HG03558 (cell line): ENCODE measurements around the gene ZNHIT3.

ENCODE experiments used
- ATAC-seq: cut with Tn5 transposase; IDR thresholded peaks from one replicate; pipeline ENCODE4 v1.9.1; 2021; ENCODE audit warnings: moderate number of reproducible peaks; ENCODE audit not compliant: unreplicated experiment; ENCODE audit errors: extremely low read depth

Gene ZNHIT3

GRCh38 chr17:36509272-36509985 lies 22.9 kb downstream of the ZNHIT3 start:
- no peak for ATAC-seq

DNA sequence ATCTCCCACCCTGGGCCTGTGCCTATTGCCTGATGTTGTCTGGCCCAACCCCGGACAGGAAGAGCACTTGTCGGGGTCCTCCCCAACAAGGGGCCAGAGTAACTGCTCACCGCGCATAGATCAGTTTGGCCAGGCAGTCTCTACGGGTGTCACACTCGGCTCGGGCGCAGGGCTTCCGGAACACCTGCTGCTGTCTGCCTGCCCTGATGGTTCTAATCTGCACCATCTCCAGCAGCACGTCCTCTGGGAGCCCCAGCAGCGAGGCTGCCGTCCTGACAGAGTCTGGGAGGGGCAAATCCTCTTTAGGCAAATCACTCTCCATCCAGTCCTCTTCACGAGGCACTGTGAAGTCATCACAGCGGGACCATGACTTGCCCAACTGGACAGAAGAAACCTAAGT lies 24.2 kb downstream of the ZNHIT3 start:
- no peak for ATAC-seq

- no peak for ATAC-seq
Observed at GRCh38 chr17:36511216-36511615, 24.7 kb downstream of the ZNHIT3 start.

DNA sequence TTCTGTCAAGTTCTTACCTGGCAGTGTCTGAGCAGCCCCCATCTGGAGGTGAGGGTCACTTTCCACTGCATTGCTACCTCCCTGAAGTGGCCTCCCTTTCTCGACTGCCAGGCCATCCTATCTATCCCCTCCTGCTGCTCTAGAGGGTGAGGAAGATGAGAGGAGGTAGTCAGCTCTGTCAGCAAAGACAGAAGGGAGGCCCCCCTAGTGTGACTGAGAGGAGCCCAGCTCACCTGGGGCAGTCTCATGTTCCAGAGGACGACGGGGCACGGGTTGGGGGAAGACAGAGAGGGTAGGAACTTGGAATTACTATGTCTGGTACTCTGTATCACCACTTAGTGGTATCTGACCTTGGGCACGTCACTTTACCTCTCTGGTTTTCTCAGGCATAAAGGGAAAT lies 26.2 kb downstream of the ZNHIT3 start:
- no peak for ATAC-seq

GRCh38 chr17:36514856-36515255 lies 28.4 kb downstream of the ZNHIT3 start:
- ATAC-seq, result no peak

GRCh38 chr17:36515837-36516236 lies 29.4 kb downstream of the ZNHIT3 start:
- no peak for ATAC-seq

GRCh38 chr17:36523113-36523512 lies 36.6 kb downstream of the ZNHIT3 start:
- ATAC-seq, result no peak

DNA sequence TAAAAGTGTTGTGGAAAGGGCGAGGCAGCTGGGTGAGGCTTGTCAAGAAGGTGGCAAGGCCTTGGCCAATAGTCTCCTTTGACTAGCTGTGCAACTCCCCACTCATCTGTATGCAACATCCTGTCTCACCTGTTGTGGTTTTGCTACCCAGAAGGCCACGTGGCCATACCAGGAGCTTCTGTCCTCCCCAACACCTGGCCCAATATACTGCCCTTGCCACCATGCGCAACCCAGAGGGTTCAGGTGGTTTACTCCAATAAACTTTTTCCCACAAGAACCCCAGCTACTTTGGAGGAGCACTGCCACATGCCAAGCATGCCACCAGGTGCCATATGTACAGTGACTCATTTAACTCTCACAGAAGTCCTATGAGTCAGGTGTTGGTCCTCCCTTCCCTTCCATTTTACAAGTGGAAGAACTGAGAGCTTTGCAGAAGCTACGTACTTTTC lies 38.0 kb downstream of the ZNHIT3 start:
- ATAC-seq, result no peak

- ATAC-seq, result no peak
Observed at GRCh38 chr17:36525113-36525512, 38.6 kb downstream of the ZNHIT3 start.

GRCh38 chr17:36525888-36526287 lies 39.4 kb downstream of the ZNHIT3 start:
- no peak for ATAC-seq

DNA sequence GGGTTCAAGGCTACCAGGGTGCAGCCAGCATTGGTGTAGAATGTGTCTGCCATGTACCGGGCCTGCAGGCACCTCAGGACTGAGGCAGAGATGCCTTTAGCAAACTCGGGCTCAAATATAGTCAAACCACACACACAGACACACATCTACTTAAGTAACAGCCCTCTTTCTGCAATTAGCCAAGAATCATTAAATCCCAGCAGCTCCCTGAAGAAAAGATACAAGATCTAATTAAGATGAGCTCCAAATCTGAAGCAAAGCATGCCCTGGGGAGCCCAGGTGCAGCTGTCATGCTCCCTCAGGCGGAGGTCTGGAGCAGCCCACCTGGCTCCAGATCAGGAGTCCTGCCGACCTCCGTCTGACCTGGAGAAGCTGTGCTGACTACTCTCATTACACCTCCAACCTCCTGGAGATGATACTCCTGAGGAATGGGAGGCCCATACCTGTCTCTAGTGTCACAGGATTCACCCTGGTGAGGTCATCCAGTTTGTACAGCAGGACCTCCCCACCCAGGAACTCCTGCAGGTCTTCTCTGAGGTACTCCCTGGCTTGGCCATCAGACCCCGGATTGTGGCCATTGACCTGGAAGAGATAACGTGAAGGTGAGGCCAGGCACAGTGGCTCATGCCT lies 41.3 kb downstream of the ZNHIT3 start:
- ATAC-seq, result no peak

- no peak for ATAC-seq
Observed at GRCh38 chr17:36529121-36529520, 42.6 kb downstream of the ZNHIT3 start.

GRCh38 chr17:36532435-36532975 lies 46.0 kb downstream of the ZNHIT3 start:
- no peak for ATAC-seq

- ATAC-seq, result peak; percentile 12
Observed at GRCh38 chr17:36533935-36534839, 47.7 kb downstream of the ZNHIT3 start.

DNA sequence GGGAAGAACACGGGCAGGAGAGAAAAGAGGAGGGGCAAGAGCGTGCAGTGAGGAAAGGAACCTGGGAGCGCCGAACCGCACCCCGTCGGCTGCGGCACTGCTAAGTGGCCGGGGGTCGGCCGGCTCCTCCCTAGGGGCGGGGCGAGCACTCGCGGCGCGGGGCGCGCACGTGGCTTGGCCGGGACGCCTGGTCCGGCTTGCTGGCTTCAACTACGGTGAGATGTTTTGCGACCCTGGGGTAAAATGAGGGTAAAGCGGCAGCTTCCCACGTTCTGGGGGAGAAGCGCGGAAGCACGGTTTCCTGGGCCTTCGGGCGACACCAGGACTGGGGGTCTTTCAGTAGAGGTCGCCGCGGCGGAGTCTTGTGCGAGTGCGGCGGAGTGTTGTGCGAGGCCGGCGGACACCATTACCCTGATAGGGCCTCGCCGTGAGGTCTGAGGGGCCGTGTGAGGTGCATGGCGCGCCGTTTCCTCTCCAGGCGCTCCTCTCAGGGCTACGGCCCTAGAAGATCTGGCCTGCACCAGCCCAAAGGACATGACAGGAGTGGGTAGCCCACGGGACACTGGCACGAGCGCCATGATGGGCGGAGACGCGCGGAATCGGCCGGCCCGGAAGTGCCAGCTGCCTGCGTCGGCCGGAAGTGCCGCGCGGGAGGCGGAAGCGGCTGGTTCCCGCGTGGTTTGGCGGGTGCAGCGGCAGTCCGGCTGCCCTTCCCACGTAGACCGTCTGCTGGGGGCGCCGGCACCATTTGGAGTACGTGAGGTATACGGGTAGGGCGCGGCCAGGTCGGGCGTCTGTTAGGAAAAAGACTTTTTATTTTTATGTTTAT lies 48.6 kb downstream of the ZNHIT3 start, which contains the start of the genes MYO19 and PIGW:
MYO19 (minus strand) TSS at position 29 of the 829 bp plus-strand sequence. CDS start 2,330 bp downstream, outside the sequence.
PIGW (plus strand) TSS at position 148 of the 829 bp plus-strand sequence. CDS start 2,115 bp downstream, outside the sequence.
- ATAC-seq, result peak; percentile 40

DNA sequence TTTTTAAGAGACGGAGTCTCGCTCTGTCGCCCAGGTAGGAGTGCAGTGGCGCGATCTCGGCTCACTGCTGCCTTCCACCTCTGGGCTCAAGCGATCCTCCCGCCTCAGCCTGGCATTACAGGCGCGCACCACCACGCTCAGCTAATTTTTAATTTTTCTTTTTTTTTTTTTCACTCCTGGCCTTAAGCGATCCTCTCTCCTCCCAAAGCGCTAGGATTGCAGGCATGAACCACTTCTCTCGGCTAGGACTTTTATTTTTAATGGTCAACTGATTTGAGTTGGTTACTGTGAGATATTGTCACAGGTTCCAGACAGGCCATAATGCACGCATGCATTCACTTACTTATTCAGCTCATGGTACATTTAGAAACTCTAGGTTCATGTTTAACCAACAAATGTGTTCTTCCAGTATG lies 49.2 kb downstream of the ZNHIT3 start:
- no peak for ATAC-seq

DNA sequence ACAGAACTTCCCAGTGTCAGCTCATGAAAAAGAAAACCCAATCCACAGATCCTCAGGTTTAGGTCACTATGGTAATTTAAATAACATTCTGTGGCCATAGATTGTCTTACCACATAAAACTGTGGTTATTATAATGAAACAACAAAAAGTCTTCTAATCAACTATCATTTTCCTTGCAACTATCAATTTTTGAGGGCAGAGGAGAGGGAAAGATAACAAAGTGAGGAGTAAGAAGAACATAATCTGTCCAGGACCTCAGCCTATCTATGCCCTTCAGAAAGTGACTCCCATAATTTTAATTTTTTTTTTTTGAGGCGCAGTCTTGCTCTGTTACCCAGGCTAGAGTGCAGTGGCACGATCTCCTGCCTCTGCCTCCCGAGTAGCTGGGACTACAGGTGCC lies 54.2 kb downstream of the ZNHIT3 start:
- ATAC-seq, result no peak

- no peak for ATAC-seq
Observed at GRCh38 chr17:36542755-36543154, 56.3 kb downstream of the ZNHIT3 start.

- ATAC-seq, result no peak
Observed at GRCh38 chr17:36544044-36544306, 57.5 kb downstream of the ZNHIT3 start.
